ENCODE measurements around the gene PGK1. TPM values are rescaled to one million over a fixed set of nuclear protein-coding genes. Genes with fewer than 3 reads are reported as not detected.
"Not testable (repeated sequence)": the region's sequence is repeated elsewhere in the genome, so short reads cannot be mapped to it uniquely, and the experiment has no call there.

The PGK1 gene
- total RNA-seq (2014; rRNA removed) = 663 and 668 TPM in 2 replicates
- percentile 88 among the genes with signal in this experiment for Bru-seq, nascent RNA
- percentile 89 among the genes with signal in this experiment for BruChase-seq, experiment 1, labeled RNA remaining after a 6-hour chase
- percentile 85 among the genes with signal in this experiment for BruChase-seq, experiment 2, labeled RNA remaining after a 2-hour chase
- long read RNA-seq, full-length matches to known transcripts = 1,749 of 1,917 reads
- long read RNA-seq, partial matches to known transcripts = 96 of 1,917 reads
- long read RNA-seq, other reads (novel, unspliced or antisense) = 72 of 1,917 reads

DNA sequence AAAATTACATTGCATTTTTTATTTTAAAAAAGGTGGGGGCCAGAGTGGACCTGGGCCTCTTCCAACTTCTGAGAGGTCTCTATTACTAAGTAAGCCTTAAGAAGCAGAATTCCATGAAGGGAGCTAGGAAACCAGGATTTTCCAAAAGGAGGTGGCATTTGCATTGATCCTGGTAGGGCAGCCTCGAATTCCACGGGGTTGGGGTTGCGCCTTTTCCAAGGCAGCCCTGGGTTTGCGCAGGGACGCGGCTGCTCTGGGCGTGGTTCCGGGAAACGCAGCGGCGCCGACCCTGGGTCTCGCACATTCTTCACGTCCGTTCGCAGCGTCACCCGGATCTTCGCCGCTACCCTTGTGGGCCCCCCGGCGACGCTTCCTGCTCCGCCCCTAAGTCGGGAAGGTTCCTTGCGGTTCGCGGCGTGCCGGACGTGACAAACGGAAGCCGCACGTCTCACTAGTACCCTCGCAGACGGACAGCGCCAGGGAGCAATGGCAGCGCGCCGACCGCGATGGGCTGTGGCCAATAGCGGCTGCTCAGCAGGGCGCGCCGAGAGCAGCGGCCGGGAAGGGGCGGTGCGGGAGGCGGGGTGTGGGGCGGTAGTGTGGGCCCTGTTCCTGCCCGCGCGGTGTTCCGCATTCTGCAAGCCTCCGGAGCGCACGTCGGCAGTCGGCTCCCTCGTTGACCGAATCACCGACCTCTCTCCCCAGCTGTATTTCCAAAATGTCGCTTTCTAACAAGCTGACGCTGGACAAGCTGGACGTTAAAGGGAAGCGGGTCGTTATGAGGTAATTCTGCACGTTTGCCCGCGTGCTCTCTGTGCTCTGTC is at the start of gene PGK1:
Gene PGK1 (plus strand): TSS at position 626 of the 824 bp plus-strand sequence. CDS start 93 bp downstream, at position 719.
- CTCF ChIA-PET = no interaction called here
- Histone ChIP-seq H3K9ac (ENCODE audit: low read length) (peak within 1 kb of the TSS; percentile 96), H3K9me2 (replicated peaks; ENCODE audit: low read length) (no peaks in the 10 kb centered on the region), H3F3A (ENCODE audit: low read length, unreplicated experiment) (no peaks in the 10 kb centered on the region), H3K27me3 (ENCODE audit: low read length) (no peaks in the 10 kb centered on the region), H2AFZ (ENCODE audit: low read length) (peak within 1 kb of the TSS; percentile 67), H3K27ac (ENCODE audit: low read length) (peak within 1 kb of the TSS; percentile 61), H3K4me3 (ENCODE audit: low read length) (peak within 1 kb of the TSS; percentile 88), H3K79me2 (ENCODE audit: low read length) (peaks cover 48% of the 10 kb centered on the region), H4K20me1 (ENCODE audit: low read length) (peaks cover 39% of the 10 kb centered on the region), H3K4me1 (ENCODE audit: insufficient read depth, low read length) (peaks cover 39% of the 10 kb centered on the region), H3K4me2 (ENCODE audit: low read length) (peak within 1 kb of the TSS; percentile 99), H3K9me3 (ENCODE audit: low read length) (no peaks in the 10 kb centered on the region), H3K36me3 (ENCODE audit: low read depth, low read length) (peaks cover 39% of the 10 kb centered on the region)
- TF ChIP-seq EZH2 (IDR thresholded peaks at IDR 0.05; ENCODE audit: low read length, unreplicated experiment) = no peak
- TF ChIP-seq EZH2phosphoT487 (IDR thresholded peaks at IDR 0.05; ENCODE audit: borderline replicate concordance, low read length) = no peak
- TF ChIP-seq CTCF (conservative IDR thresholded peaks at IDR 0.05; ENCODE audit: low read depth, low read length) = no peak
- BruUV-seq (replicated peaks) = no TSS peak
- intact Hi-C loops (cut with micrococcal nuclease) = no loop called here
- POLR2A ChIA-PET (ENCODE audit: unreplicated experiment) = no interaction called here
- ATAC-seq = peak; percentile 90
- peak; percentile 97 for DNase-seq

DNA sequence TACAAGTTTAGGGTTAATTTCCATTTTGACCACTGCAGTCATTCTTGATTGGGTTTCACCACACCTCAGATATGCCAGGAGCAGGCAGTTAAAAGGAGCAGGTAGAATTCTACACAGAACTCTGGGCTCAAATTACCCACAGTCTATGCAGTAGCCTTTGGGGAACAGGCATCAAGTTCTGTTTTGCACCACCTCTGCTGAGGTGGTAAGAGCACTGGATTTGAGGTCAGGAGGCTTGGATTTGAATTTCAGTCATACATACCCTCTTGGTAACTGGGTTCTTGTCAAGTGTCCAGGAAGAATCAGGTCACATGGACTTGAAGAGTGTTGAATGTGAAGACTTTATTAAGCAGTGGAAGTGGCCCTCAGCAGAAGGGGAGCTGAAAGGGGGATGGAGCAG is 40.4 kb upstream of the PGK1 start:
- H3K27ac ChIP-seq (ENCODE audit: low read length) = no peak overlapping the region
- no peaks in the 10 kb centered on the region for H3K9me3 ChIP-seq (ENCODE audit: low read length)
- CTCF ChIA-PET = no interaction called here
- no peaks in the 10 kb centered on the region for H3K36me3 ChIP-seq (ENCODE audit: low read depth, low read length)
- H3K9me2 ChIP-seq (replicated peaks; ENCODE audit: low read length) = no peaks in the 10 kb centered on the region
- H3K4me1 ChIP-seq (ENCODE audit: insufficient read depth, low read length) = peaks cover 12% of the 10 kb centered on the region
- DNase-seq (no peak), ATAC-seq (no peak)
- intact Hi-C loops (cut with micrococcal nuclease) = no loop called here
- no peak for TF ChIP-seq EZH2 (IDR thresholded peaks at IDR 0.05; ENCODE audit: low read length, unreplicated experiment)
- no peak for TF ChIP-seq CTCF (conservative IDR thresholded peaks at IDR 0.05; ENCODE audit: low read depth, low read length)
- no peak for TF ChIP-seq EZH2phosphoT487 (IDR thresholded peaks at IDR 0.05; ENCODE audit: borderline replicate concordance, low read length)
- no peak overlapping the region for H3K4me3 ChIP-seq (ENCODE audit: low read length)
- no TSS peak for BruUV-seq (replicated peaks)
- no peaks in the 10 kb centered on the region for H3K79me2 ChIP-seq (ENCODE audit: low read length)
- H3K9ac ChIP-seq (ENCODE audit: low read length) = no peak overlapping the region
- no peak overlapping the region for H2AFZ ChIP-seq (ENCODE audit: low read length)
- POLR2A ChIA-PET (ENCODE audit: unreplicated experiment) = no interaction called here
- H3F3A ChIP-seq (ENCODE audit: low read length, unreplicated experiment) = no peaks in the 10 kb centered on the region
- no peaks in the 10 kb centered on the region for H4K20me1 ChIP-seq (ENCODE audit: low read length)
- no peaks in the 10 kb centered on the region for H3K27me3 ChIP-seq (ENCODE audit: low read length)
- H3K4me2 ChIP-seq (ENCODE audit: low read length) = no peak overlapping the region

- H3K4me3 ChIP-seq (ENCODE audit: low read length) = no peak overlapping the region
- H2AFZ ChIP-seq (ENCODE audit: low read length) = no peak overlapping the region
- DNase-seq (no peak), ATAC-seq (no peak)
- no peaks in the 10 kb centered on the region for H3K79me2 ChIP-seq (ENCODE audit: low read length)
- H3K27ac ChIP-seq (ENCODE audit: low read length) = no peak overlapping the region
- BruUV-seq (replicated peaks) = no TSS peak
- H3F3A ChIP-seq (ENCODE audit: low read length, unreplicated experiment) = no peaks in the 10 kb centered on the region
- H3K9me2 ChIP-seq (replicated peaks; ENCODE audit: low read length) = no peaks in the 10 kb centered on the region
- TF ChIP-seq EZH2 (IDR thresholded peaks at IDR 0.05; ENCODE audit: low read length, unreplicated experiment) (no peak), EZH2phosphoT487 (IDR thresholded peaks at IDR 0.05; ENCODE audit: borderline replicate concordance, low read length) (no peak)
- intact Hi-C loops (cut with micrococcal nuclease) = no loop called here
- no peaks in the 10 kb centered on the region for H3K27me3 ChIP-seq (ENCODE audit: low read length)
- H3K36me3 ChIP-seq (ENCODE audit: low read depth, low read length) = no peaks in the 10 kb centered on the region
- no peaks in the 10 kb centered on the region for H3K9me3 ChIP-seq (ENCODE audit: low read length)
- H3K4me2 ChIP-seq (ENCODE audit: low read length) = no peak overlapping the region
- no peaks in the 10 kb centered on the region for H4K20me1 ChIP-seq (ENCODE audit: low read length)
- H3K4me1 ChIP-seq (ENCODE audit: insufficient read depth, low read length) = peaks cover 12% of the 10 kb centered on the region
- CTCF ChIA-PET = no interaction called here
- POLR2A ChIA-PET (ENCODE audit: unreplicated experiment) = no interaction called here
- no peak overlapping the region for H3K9ac ChIP-seq (ENCODE audit: low read length)
These were observed 39.9 kb upstream of the PGK1 start for GRCh38 chrX:78064152-78064551.

- intact Hi-C loops (cut with micrococcal nuclease); H3K4me3 ChIP-seq (ENCODE audit: low read length); H3K27me3 ChIP-seq (ENCODE audit: low read length); H3K9ac ChIP-seq (ENCODE audit: low read length); H3K79me2 ChIP-seq (ENCODE audit: low read length); POLR2A ChIA-PET (ENCODE audit: unreplicated experiment); H3K9me3 ChIP-seq (ENCODE audit: low read length); BruUV-seq (replicated peaks); CTCF ChIA-PET; H3K36me3 ChIP-seq (ENCODE audit: low read depth, low read length); H3F3A ChIP-seq (ENCODE audit: low read length, unreplicated experiment); H4K20me1 ChIP-seq (ENCODE audit: low read length); H3K9me2 ChIP-seq (replicated peaks; ENCODE audit: low read length): not testable (repeated sequence)
- H3K27ac ChIP-seq (ENCODE audit: low read length) = peak overlapping the region; percentile 72
- peak; percentile 78 for DNase-seq
- H3K4me2 ChIP-seq (ENCODE audit: low read length) = peak overlapping the region; percentile 41
- ATAC-seq = peak; percentile 80
- peaks cover 12% of the 10 kb centered on the region for H3K4me1 ChIP-seq (ENCODE audit: insufficient read depth, low read length)
- H2AFZ ChIP-seq (ENCODE audit: low read length) = peak overlapping the region; percentile 49; the same call in 1 of the 2 replicates
These were observed 39.1 kb upstream of the PGK1 start for GRCh38 chrX:78064698-78065601.
